GM12878 (cell line): Measurements from ENCODE around the gene CPO. TPM values are rescaled to one million over a fixed set of nuclear protein-coding genes. Genes with fewer than 3 reads are reported as not detected.

Experiments used
- ATAC-seq: fragments of 200-7000 bp; cut with Tn5 transposase; 3 replicates; pipeline ENCODE4 v1.9.1; 2020; ENCODE audit warnings: mild to moderate bottlenecking, moderate library complexity
- BruUV-seq: library from RNA; stranded (reverse); fragments of 400-500 nt; replicated peaks from 2 replicates; lab custom pipeline; 2021; lab: Mats Ljungman, UMichigan
- CTCF ChIA-PET: fragments of 300-600 bp; sonication (Branson Sonifier 250); formaldehyde crosslinking; extraction: SDS; loops from one replicate; lab custom pipeline; 2021; ENCODE audit warnings: inconsistent platforms; lab: Yijun Ruan, JAX
- POLR2A ChIA-PET: fragments of 350-600 bp; formaldehyde crosslinking; extraction: SDS; loops from one replicate; lab custom pipeline; 2021; ENCODE audit warnings: inconsistent platforms; lab: Charles Lee
- RAD21 ChIA-PET: fragments of 300-600 bp; sonication (Branson Sonifier 250); formaldehyde crosslinking; loops from one replicate; lab custom pipeline; 2023; ENCODE audit warnings: antibody characterized with exemption; ENCODE audit not compliant: unreplicated experiment; lab: Charles Lee
- SMC1A ChIA-PET: fragments of 300-600 bp; sonication (Branson Sonifier 250); formaldehyde crosslinking; loops from one replicate; lab custom pipeline; 2023; ENCODE audit not compliant: unreplicated experiment, uncharacterized antibody; lab: Charles Lee
- DNase-seq: peaks from one replicate; pipeline ENCODE4 v3.0.0-alpha.2; 2011; ENCODE audit warnings: low read depth, low spot score
- FAIRE-seq: peaks from 3 replicates; lab custom pipeline; 2011; peaks lifted over from hg19 to GRCh38; lab: Jason Lieb, UNC
- H2AFZ ChIP-seq: 2 replicates; pipeline ENCODE4 v1.6.0; 2011; ENCODE audit warnings: low read depth, low read length, control low read depth; ENCODE audit not compliant: control insufficient read depth
- H3K27ac ChIP-seq: 2 replicates; pipeline ENCODE4 v1.5.1; 2011; ENCODE audit warnings: control low read depth; ENCODE audit not compliant: control insufficient read depth, insufficient read depth
- H3K27me3 ChIP-seq, 2 experiments: replicated peaks in 1 of 2; 2 replicates each; pipeline versions ENCODE4 v1.6.0 to v1.6.1; 2011; ENCODE audit warnings: low read length in 1 of 2; ENCODE audit not compliant: control insufficient read depth in 2 of 2, insufficient read depth in 2 of 2
- H3K36me3 ChIP-seq, 2 experiments: 2 replicates each; pipeline ENCODE4 v1.5.1; 2011; ENCODE audit warnings: low read length in 1 of 2; ENCODE audit not compliant: control insufficient read depth in 2 of 2, insufficient read depth in 2 of 2
- H3K4me1 ChIP-seq: 2 replicates; pipeline ENCODE4 v1.6.1; 2011; ENCODE audit warnings: mild to moderate bottlenecking, low read length, moderate library complexity, mixed read lengths; ENCODE audit not compliant: control insufficient read depth, insufficient read depth
- H3K4me2 ChIP-seq: 2 replicates; pipeline ENCODE4 v1.6.0; 2011; ENCODE audit warnings: control low read depth; ENCODE audit not compliant: control insufficient read depth, insufficient read depth
- H3K4me3 ChIP-seq: fragments of 200-600 bp; sonication (generic); 2 replicates; pipeline ENCODE4 v1.5.1; 2016
- H3K79me2 ChIP-seq: 2 replicates; pipeline ENCODE4 v1.6.0; 2011; ENCODE audit warnings: low read length; ENCODE audit not compliant: control insufficient read depth, insufficient read depth
- H3K9ac ChIP-seq: 2 replicates; pipeline ENCODE4 v1.8.0; 2011; ENCODE audit warnings: low read length, control low read depth, mixed read lengths; ENCODE audit not compliant: control insufficient read depth, insufficient read depth
- H3K9me3 ChIP-seq: replicated peaks from 3 replicates; pipeline ENCODE4 v1.5.1; 2011; ENCODE audit warnings: mild to moderate bottlenecking, low read length; ENCODE audit not compliant: control insufficient read depth, insufficient read depth
- H4K20me1 ChIP-seq: 2 replicates; pipeline ENCODE4 v1.6.0; 2011; ENCODE audit not compliant: control insufficient read depth, insufficient read depth
- ASH2L ChIP-seq: fragments of 300-600, 200-600 bp; sonication (generic); IDR thresholded peaks from 2 replicates; pipeline ENCODE4 v1.6.1; 2017; ENCODE audit warnings: low read depth, mild to moderate bottlenecking, borderline replicate concordance
- BCL11A ChIP-seq: IDR thresholded peaks from 2 replicates; pipeline ENCODE4 v1.6.1; 2011; ENCODE audit warnings: low read depth, low read length
- BHLHE40 ChIP-seq, 2 experiments: fragments of 450-650 bp in 1 of 2; IDR thresholded peaks; 2 replicates each; pipeline ENCODE4 v1.6.1; 2011 to 2017; ENCODE audit warnings: low read depth in 2 of 2, borderline replicate concordance in 1 of 2, improper control_type of control experiment in 1 of 2, low read length in 1 of 2, mild to moderate bottlenecking in 1 of 2
- IKZF1 ChIP-seq: fragments of 450-650 bp; conservative IDR thresholded peaks from 2 replicates; pipeline ENCODE4 v1.6.1; 2017; ENCODE audit warnings: antibody characterized with exemption, mild to moderate bottlenecking
- MEF2A ChIP-seq: IDR thresholded peaks from 2 replicates; pipeline ENCODE4 v1.6.1; 2011; ENCODE audit warnings: low read depth, mild to moderate bottlenecking, low read length, moderate library complexity; ENCODE audit not compliant: insufficient read depth
- MTA2 ChIP-seq: fragments of 450-650 bp; IDR thresholded peaks from 2 replicates; pipeline ENCODE4 v1.6.1; 2016; ENCODE audit warnings: low read depth, mild to moderate bottlenecking, moderate library complexity
- PAX5 ChIP-seq: IDR thresholded peaks from 2 replicates; pipeline ENCODE4 v1.6.1; 2011; ENCODE audit warnings: low read depth, low read length, borderline replicate concordance
- PML ChIP-seq: IDR thresholded peaks from 2 replicates; pipeline ENCODE4 v1.6.1; 2012; ENCODE audit warnings: low read length, inconsistent platforms
- POLR2A ChIP-seq: IDR thresholded peaks from 2 replicates; pipeline ENCODE4 v1.6.1; 2011; ENCODE audit warnings: low read depth, mild to moderate bottlenecking, low read length
- RFX5 ChIP-seq: IDR thresholded peaks from 2 replicates; pipeline ENCODE4 v1.6.1; 2011; ENCODE audit warnings: low read depth, low read length, improper control_type of control experiment
- SIX5 ChIP-seq: IDR thresholded peaks from 2 replicates; pipeline ENCODE4 v1.6.1; 2011; ENCODE audit warnings: mild to moderate bottlenecking, low read depth, low read length, moderate library complexity; ENCODE audit not compliant: severe bottlenecking
- SMAD5 ChIP-seq: IDR thresholded peaks from 2 replicates; pipeline ENCODE4 v1.6.1; 2016; ENCODE audit warnings: antibody characterized with exemption, low read depth
- SPI1 ChIP-seq: IDR thresholded peaks from 2 replicates; pipeline ENCODE4 v1.6.1; 2011; ENCODE audit warnings: low read depth, mild to moderate bottlenecking, low read length, moderate library complexity, borderline replicate concordance; ENCODE audit not compliant: insufficient read depth
- SREBF2 ChIP-seq: IDR thresholded peaks from 2 replicates; pipeline ENCODE4 v1.6.1; 2012; ENCODE audit warnings: mild to moderate bottlenecking, low read length
- YY1 ChIP-seq: IDR thresholded peaks from 2 replicates; pipeline ENCODE4 v1.6.1; 2011; ENCODE audit warnings: low read depth, mild to moderate bottlenecking, low read length
- ZBTB40 ChIP-seq: fragments of 450-650 bp; IDR thresholded peaks from 2 replicates; pipeline ENCODE4 v1.6.1; 2016; ENCODE audit warnings: mild to moderate bottlenecking, moderate library complexity, borderline replicate concordance
- ZNF24 ChIP-seq: fragments of 450-650 bp; IDR thresholded peaks from 2 replicates; pipeline ENCODE4 v1.6.1; 2017; ENCODE audit warnings: antibody characterized with exemption, mild to moderate bottlenecking
- WGBS: methylation state at CpG from one replicate; pipeline ENCODE4 v1.1.6; 2016; ENCODE audit warnings: low lambda C conversion rate; ENCODE audit not compliant: insufficient replicate concordance, insufficient coverage; ENCODE audit errors: missing lambda C conversion rate; 5-methylcytosine and 5-hydroxymethylcytosine counted together
- in situ Hi-C: fragments of 300-500 bp; cut with MboI; formaldehyde crosslinking; loops from 9 replicates; pipeline ENCODE4 v1.14.3; 2018; ENCODE audit warnings: mixed read lengths
- intact Hi-C: fragments of 100-400 bp; cut with micrococcal nuclease; formaldehyde crosslinking; loops from one replicate; pipeline ENCODE4 v1.14.2; 2022; ENCODE audit not compliant: unreplicated experiment
- polyA plus RNA-seq, 11 experiments: library from polyadenylated mRNA; depleted of rRNA in 4 of 11; unstranded in 6 of 11; stranded (reverse) in 5 of 11; fragments of >200 nt; fragmentation: Nextera tagmentation in 4 of 11; fragmentation: Illumina TruSeq in 1 of 11; extraction: Ambion mirVana in 4 of 11; extraction: Trizol in 1 of 11; gene quantifications; 1 replicate in 1 of 11; 2 replicates in 10 of 11; pipeline versions ENCODE4 v1.2.1 to v1.2.3, GENCODE V29; 2011 to 2016; ENCODE audit warnings: inconsistent platforms in 2 of 11, missing spikeins in 2 of 11, low read depth in 1 of 11
- total RNA-seq, 4 experiments: library from RNA; depleted of rRNA in 3 of 4; stranded (reverse); fragments of >200 nt in 3 of 4; fragmentation: Illumina TruSeq in 1 of 4; extraction: Trizol in 1 of 4; gene quantifications; 2 replicates each; pipeline versions ENCODE4 v1.2.1 to v1.2.3, GENCODE V29; 2013 to 2021

CPO gene
- total and polyA plus RNA-seq, 10 of the 15 experiments (the other 5 are each of a cell fraction or from before 2014, with no cell fraction given) = 0.13 to 0.14 TPM; not detected in 8

DNA sequence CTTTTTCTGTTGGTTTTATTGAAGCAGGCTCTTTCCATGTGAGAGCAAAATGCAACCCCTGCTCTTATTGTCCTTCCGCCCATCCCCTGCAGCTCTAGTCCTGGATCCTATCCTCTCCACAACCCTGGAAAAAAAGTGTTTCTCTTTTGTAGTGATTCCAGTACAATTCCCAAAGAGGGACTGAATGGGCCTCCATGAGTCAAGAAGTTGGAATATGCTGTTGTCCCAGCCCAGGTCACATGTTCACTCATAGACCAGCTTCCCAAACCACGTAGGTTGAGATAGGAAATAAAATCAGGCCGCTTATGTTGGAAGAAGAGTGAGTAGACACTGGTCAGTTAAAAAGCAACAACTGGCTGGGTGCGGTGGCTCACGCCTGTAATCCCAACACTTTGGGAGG, 39.4 kb downstream of the CPO start:
- no peak for TF ChIP-seq PAX5
- TF ChIP-seq RFX5 = no peak
- TF ChIP-seq ZNF24 = no peak
- TF ChIP-seq ASH2L = no peak
- TF ChIP-seq PML = no peak
- TF ChIP-seq BHLHE40 (IDR thresholded peaks at IDR 0.05; ENCODE audit: borderline replicate concordance in 1 of 2, low read depth in 2 of 2, low read length in 1 of 2) = no peak
- no peak for TF ChIP-seq MEF2A
- TF ChIP-seq YY1 = no peak
- no peak for TF ChIP-seq SMAD5
- no peak for TF ChIP-seq BCL11A
- TF ChIP-seq MTA2 = no peak
- no peak for TF ChIP-seq SIX5
- no peak for TF ChIP-seq IKZF1
- TF ChIP-seq SREBF2 = no peak
- no peak for TF ChIP-seq POLR2A
- TF ChIP-seq ZBTB40 = no peak
- no peak for TF ChIP-seq SPI1
- FAIRE-seq = no peak

More for the DNA sequence above, 39.4 kb downstream of the CPO start:
- Histone ChIP-seq H4K20me1 (no peaks in the 10 kb centered on the region), H3K27me3 (no peaks in the 10 kb centered on the region), H3K4me2 (no peak overlapping the region), H3K4me1 (no peaks in the 10 kb centered on the region), H3K27ac (no peak overlapping the region), H3K4me3 (no peak overlapping the region), H3K9ac (no peak overlapping the region), H3K36me3 (no peaks in the 10 kb centered on the region), H2AFZ (no peak overlapping the region), H3K9me3 (no peaks in the 10 kb centered on the region; the same call in 2 of the 3 replicates), H3K79me2 (no peaks in the 10 kb centered on the region)
- DNase-seq (no peak), ATAC-seq (no peak)
- BruUV-seq = no TSS peak
- intact Hi-C loops (no loop called here), in situ Hi-C loops (no loop called here)
- ChIA-PET CTCF (no interaction called here), POLR2A (no interaction called here), RAD21 (interaction anchor here (1.0 kb wide), 1 partner anchor 11 kb away, joined by 3 read pairs; no protein-coding TSS in a partner anchor), SMC1A (no interaction called here)
- 34% methylated on average over 5 of the region's 5 CpGs for WGBS
